Endothelial cell of umbilical vein (primary cell): ENCODE results near the gene PRKAR1B. TPM values are rescaled to one million over a fixed set of nuclear protein-coding genes. Genes with fewer than 3 reads are reported as not detected.

ENCODE experiments used
- BruUV-seq: library from RNA; stranded (reverse); fragments of 400-500 nt; replicated peaks from 2 replicates; lab custom pipeline; 2021; lab: Mats Ljungman, UMichigan
- CTCF ChIA-PET: fragments of 300-600, 350-600 bp; sonication (Branson Sonifier 250); formaldehyde crosslinking; loops from one replicate; lab custom pipeline; 2021; ENCODE audit warnings: antibody characterized with exemption, inconsistent platforms; lab: Charles Lee
- POLR2A ChIA-PET: fragments of 300-600, 350-600 bp; sonication (Branson Sonifier 250); formaldehyde crosslinking; loops from one replicate; lab custom pipeline; 2021; ENCODE audit warnings: antibody characterized with exemption, inconsistent platforms; lab: Charles Lee
- DNase-seq: peaks from one replicate; pipeline ENCODE4 v3.0.0-alpha.2; 2011; ENCODE audit warnings: low read depth, low spot score
- FAIRE-seq: peaks from 2 replicates; lab custom pipeline; 2011; peaks lifted over from hg19 to GRCh38; lab: Jason Lieb, UNC
- H2AFZ ChIP-seq: 2 replicates; pipeline ENCODE4 v1.6.0; 2012; ENCODE audit warnings: low read depth, low read length, control low read depth, inconsistent platforms
- H3K27ac ChIP-seq: 2 replicates; pipeline ENCODE4 v1.5.1; 2011; ENCODE audit warnings: low read depth, mild to moderate bottlenecking, control low read depth, low read length, moderate library complexity; ENCODE audit not compliant: insufficient read depth
- H3K27me3 ChIP-seq, 2 experiments: 2 replicates each; pipeline versions ENCODE4 v1.6.0 to v1.6.1; 2011; ENCODE audit warnings: low read length in 2 of 2, mixed read lengths in 1 of 2; ENCODE audit not compliant: control insufficient read depth in 2 of 2, insufficient read depth in 2 of 2
- H3K36me3 ChIP-seq, 2 experiments: 2 replicates in 1 of 2; 3 replicates in 1 of 2; pipeline ENCODE4 v1.5.1; 2011; ENCODE audit warnings: low read length in 2 of 2, mild to moderate bottlenecking in 1 of 2, moderate library complexity in 1 of 2; ENCODE audit not compliant: control insufficient read depth in 2 of 2, insufficient read depth in 2 of 2; ENCODE audit errors: extremely low read depth in 1 of 2
- H3K4me1 ChIP-seq: 3 replicates; pipeline ENCODE4 v1.5.1; 2011; ENCODE audit warnings: mild to moderate bottlenecking, low read length; ENCODE audit not compliant: control insufficient read depth, insufficient read depth; ENCODE audit errors: extremely low read depth
- H3K4me2 ChIP-seq: 2 replicates; pipeline ENCODE4 v1.6.1; 2011; ENCODE audit warnings: low read length, control low read depth, mixed read lengths; ENCODE audit not compliant: insufficient read depth
- H3K4me3 ChIP-seq, 3 experiments: fragments of 200-600 bp in 1 of 3; sonication (generic), shearing (Covaris generic) in 1 of 3; replicated peaks in 1 of 3; 2 replicates each; pipeline ENCODE4 v1.5.1; 2011 to 2016; ENCODE audit warnings: control low read depth in 3 of 3, low read length in 3 of 3, mild to moderate bottlenecking in 2 of 3, inconsistent platforms in 1 of 3, low read depth in 1 of 3, moderate library complexity in 1 of 3; ENCODE audit not compliant: insufficient read depth in 1 of 3
- H3K79me2 ChIP-seq: 2 replicates; pipeline ENCODE4 v1.6.0; 2012; ENCODE audit warnings: low read length, inconsistent platforms; ENCODE audit not compliant: control insufficient read depth, insufficient read depth
- H3K9ac ChIP-seq: replicated peaks from 2 replicates; pipeline ENCODE3; 2011; ENCODE audit warnings: low read length, control low read depth; ENCODE audit not compliant: insufficient read depth; ENCODE audit errors: extremely low read depth
- H3K9me1 ChIP-seq: replicated peaks from 3 replicates; pipeline ENCODE4 v1.6.0; 2011; ENCODE audit warnings: mild to moderate bottlenecking, low read length; ENCODE audit not compliant: control insufficient read depth, insufficient read depth; ENCODE audit errors: extremely low read depth
- H3K9me3 ChIP-seq: replicated peaks from 2 replicates; pipeline ENCODE4 v1.5.1; 2012; ENCODE audit warnings: low read length, inconsistent platforms; ENCODE audit not compliant: control insufficient read depth, insufficient read depth
- H4K20me1 ChIP-seq: replicated peaks from 2 replicates; pipeline ENCODE3; 2011; ENCODE audit warnings: mild to moderate bottlenecking, low read length; ENCODE audit not compliant: control insufficient read depth, insufficient read depth; ENCODE audit errors: extremely low read depth
- CTCF ChIP-seq, 2 donors: IDR thresholded peaks; 1 replicate in 1 of 2; 2 replicates in 1 of 2; pipeline ENCODE4 v1.5.1; 2011; ENCODE audit warnings: low read length in 2 of 2, mild to moderate bottlenecking in 2 of 2, moderate library complexity in 2 of 2, control low read depth in 1 of 2, inconsistent platforms in 1 of 2, low read depth in 1 of 2; ENCODE audit not compliant: insufficient read depth in 1 of 2; ENCODE audit errors: extremely low read depth in 1 of 2
- EZH2 ChIP-seq: IDR thresholded peaks from 2 replicates; pipeline ENCODE4 v1.6.1; 2012; ENCODE audit warnings: borderline replicate concordance, low read depth, mild to moderate bottlenecking, moderate library complexity, low read length, inconsistent platforms; ENCODE audit not compliant: severe bottlenecking
- FOS ChIP-seq: IDR thresholded peaks from 2 replicates; pipeline ENCODE4 v1.6.1; 2011; ENCODE audit warnings: mild to moderate bottlenecking, low read length, moderate library complexity, borderline replicate concordance; ENCODE audit not compliant: insufficient read depth
- GATA2 ChIP-seq: IDR thresholded peaks from 2 replicates; pipeline ENCODE4 v1.7.0; 2011; ENCODE audit warnings: low read depth, mild to moderate bottlenecking, moderate library complexity, mixed read lengths, low read length; ENCODE audit not compliant: insufficient read length, insufficient read depth
- JUN ChIP-seq: IDR thresholded peaks from 2 replicates; pipeline ENCODE4 v1.6.1; 2011; ENCODE audit warnings: borderline replicate concordance, low read depth; ENCODE audit not compliant: insufficient read length, insufficient read depth
- MYC ChIP-seq: IDR thresholded peaks from one replicate; pipeline ENCODE4 v1.6.1; 2011; ENCODE audit warnings: mild to moderate bottlenecking, low read depth, low read length
- POLR2A ChIP-seq: IDR thresholded peaks from 2 replicates; pipeline ENCODE4 v1.6.1; 2012; ENCODE audit warnings: low read depth, mild to moderate bottlenecking, control low read depth, low read length
- POLR2AphosphoS5 ChIP-seq: IDR thresholded peaks from 2 replicates; pipeline ENCODE4 v1.6.1; 2012; ENCODE audit warnings: low read depth, mild to moderate bottlenecking, control low read depth, low read length, moderate library complexity; ENCODE audit not compliant: insufficient read depth
- dilution Hi-C: fragments of 300-500 bp; cut with MboI; formaldehyde crosslinking; loops from one replicate; pipeline ENCODE4 v1.15.0; 2019; ENCODE audit warnings: low sequenced_read_pairs; ENCODE audit not compliant: extremely low pct_ligation_motif_present
- intact Hi-C: fragments of 100-400 bp; cut with micrococcal nuclease; formaldehyde crosslinking; loops from one replicate; pipeline ENCODE4 v1.10.0; 2022
- polyA plus RNA-seq, 4 experiments: library from polyadenylated mRNA; depleted of rRNA in 3 of 4; stranded (reverse) in 3 of 4; unstranded in 1 of 4; fragments of >200 nt; gene quantifications; 2 replicates each; pipeline versions ENCODE4 v1.2.1 to v1.2.3, GENCODE V29; 2011 to 2012; ENCODE audit warnings: missing spikeins in 1 of 4
- total RNA-seq: library from RNA; stranded (reverse); gene quantifications from 2 replicates; pipeline ENCODE4 v1.2.3, GENCODE V29; 2021
- TF ChIP-seq, protein P1 (sequence below): IDR thresholded peaks from 2 replicates; pipeline ENCODE4 v1.6.1; 2011; ENCODE audit not compliant: insufficient read depth, insufficient read length

Gene PRKAR1B
- total and polyA plus RNA-seq, 2 donors (not counting 3 experiments of a cell fraction or from before 2014, with no cell fraction given): 15.4 to 29.2 TPM

GRCh38 chr7:728602-729001 lies 1.5 kb upstream of the PRKAR1B start:
- H3K9ac ChIP-seq: no peak overlapping the region
- no TSS peak for BruUV-seq
- H3K4me1 ChIP-seq: peaks cover 15% of the 10 kb centered on the region
- H2AFZ ChIP-seq: no peak overlapping the region
- no peaks in the 10 kb centered on the region for H3K27me3 ChIP-seq
- POLR2A ChIA-PET: no interaction called here
- H3K79me2 ChIP-seq: peaks cover 48% of the 10 kb centered on the region
- TF ChIP-seq FOS (no peak), CTCF (IDR thresholded peaks at IDR 0.05; ENCODE audit: extremely low read depth in 1 of 2, insufficient read depth in 1 of 2, low read depth in 1 of 2, low read length in 2 of 2) (no peak), GATA2 (no peak), POLR2A (no peak), POLR2AphosphoS5 (no peak), MYC (no peak), JUN (no peak), EZH2 (no peak)
- TF ChIP-seq, protein P1, sequence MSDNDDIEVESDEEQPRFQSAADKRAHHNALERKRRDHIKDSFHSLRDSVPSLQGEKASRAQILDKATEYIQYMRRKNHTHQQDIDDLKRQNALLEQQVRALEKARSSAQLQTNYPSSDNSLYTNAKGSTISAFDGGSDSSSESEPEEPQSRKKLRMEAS: no peak
- FAIRE-seq (no peak), DNase-seq (no peak)
- no peak overlapping the region for H3K4me2 ChIP-seq
- H3K4me3 ChIP-seq: no peak overlapping the region
- H3K9me1 ChIP-seq: no peaks in the 10 kb centered on the region
- no peak overlapping the region for H3K27ac ChIP-seq
- dilution Hi-C loops: no loop called here
- CTCF ChIA-PET: interaction anchor here (0.9 to 1.8 kb wide), 4 partner anchors 8 to 407 kb away, joined by 3 to 5 read pairs (median 4); no protein-coding TSS in a partner anchor
- H4K20me1 ChIP-seq: no peaks in the 10 kb centered on the region
- no peaks in the 10 kb centered on the region for H3K9me3 ChIP-seq
- peaks cover 0 to 17% of the 10 kb centered on the region in 2 experiments for H3K36me3 ChIP-seq
- intact Hi-C loops: loop anchor here (5.0 kb wide), 1 partner anchor 211 kb away; the partner anchor contains the start of gene PDGFA
